Lower leg skin (tissue), 3 donors: ENCODE results near the gene GOLGA5.

Source experiments
- CTCF ChIP-seq, 3 donors: fragments of 450-650 bp; IDR thresholded peaks; one replicate each; pipeline ENCODE4 v1.5.1; 2016; ENCODE audit warnings: antibody characterized with exemption in 3 of 3, mild to moderate bottlenecking in 3 of 3, moderate library complexity in 2 of 3
- POLR2A ChIP-seq, 2 donors: fragments of 450-650 bp; IDR thresholded peaks; one replicate each; pipeline ENCODE4 v1.6.1; 2016 to 2017; ENCODE audit warnings: antibody characterized with exemption in 2 of 2, mild to moderate bottlenecking in 1 of 2, moderate library complexity in 1 of 2

GRCh38 chr14:92841930-92842329 lies 47.8 kb downstream of the GOLGA5 start:
- TF ChIP-seq CTCF (IDR thresholded peaks at IDR 0.05) (no peak), POLR2A (IDR thresholded peaks at IDR 0.05) (no peak)
